ENCODE results near the gene RASA3.

- no peak for TF ChIP-seq CTCF (conservative IDR thresholded peaks at IDR 0.05; ENCODE audit: low read length)
- TF ChIP-seq EZH2phosphoT487 (IDR thresholded peaks at IDR 0.05; ENCODE audit: borderline replicate concordance), result no peak
These were observed 1.9 kb upstream of the RASA3 start for GRCh38 chr13:114134111-114134943.
